Smooth muscle cell (in vitro differentiated cells): ENCODE results near the gene MID1. TPM values are rescaled to one million over a fixed set of nuclear protein-coding genes. Genes with fewer than 3 reads are reported as not detected.

Experiments
- DNase-seq: peaks from one replicate; lab custom pipeline; 2025; ENCODE audit not compliant: unreplicated experiment; lab: John Stamatoyannopoulos, UW
- H2AFZ ChIP-seq: fragments of 200-600 bp; sonication (generic); 2 replicates; pipeline ENCODE4 v1.6.0; 2016; ENCODE audit warnings: antibody characterized with exemption, low read depth, mild to moderate bottlenecking
- H3F3A ChIP-seq: fragments of 200-600 bp; sonication (generic); 2 replicates; pipeline ENCODE4 v1.6.0; 2017; ENCODE audit warnings: antibody characterized with exemption, low read depth
- H3K27ac ChIP-seq: fragments of 200-600 bp; sonication (generic); 2 replicates; pipeline ENCODE4 v1.5.1; 2016; ENCODE audit warnings: low read depth, mild to moderate bottlenecking
- H3K27me3 ChIP-seq: fragments of 200-600 bp; sonication (generic); 2 replicates; pipeline ENCODE4 v1.6.1; 2016; ENCODE audit warnings: low read depth, mild to moderate bottlenecking
- H3K36me3 ChIP-seq: fragments of 200-600 bp; sonication (generic); 2 replicates; pipeline ENCODE4 v1.5.1; 2016; ENCODE audit warnings: low read depth
- H3K4me1 ChIP-seq: fragments of 200-600 bp; sonication (generic); 2 replicates; pipeline ENCODE4 v1.5.1; 2016; ENCODE audit warnings: low read depth
- H3K4me2 ChIP-seq: fragments of 200-600 bp; sonication (generic); 2 replicates; pipeline ENCODE4 v1.6.0; 2016; ENCODE audit warnings: mild to moderate bottlenecking
- H3K4me3 ChIP-seq: fragments of 200-600 bp; sonication (generic); 2 replicates; pipeline ENCODE4 v1.5.1; 2016; ENCODE audit warnings: mild to moderate bottlenecking
- H3K79me2 ChIP-seq: fragments of 200-600 bp; sonication (generic); 2 replicates; pipeline ENCODE4 v1.6.0; 2016; ENCODE audit warnings: low read depth, mild to moderate bottlenecking
- H3K9ac ChIP-seq: fragments of 200-600 bp; sonication (generic); 2 replicates; pipeline ENCODE4 v1.6.0; 2016; ENCODE audit warnings: low read depth
- H3K9me3 ChIP-seq: fragments of 200-600 bp; sonication (generic); replicated peaks from 2 replicates; pipeline ENCODE4 v1.5.1; 2016; ENCODE audit warnings: low read depth
- H4K20me1 ChIP-seq: fragments of 200-600 bp; sonication (generic); 2 replicates; pipeline ENCODE4 v1.6.0; 2016; ENCODE audit warnings: low read depth
- WGBS: methylation state at CpG from one replicate; pipeline ENCODE4 v1.1.7; 2016; ENCODE audit warnings: low lambda C conversion rate; 5-methylcytosine and 5-hydroxymethylcytosine counted together
- polyA plus RNA-seq: library from polyadenylated mRNA; unstranded; fragments of >200 nt; fragmentation: Nextera tagmentation; extraction: Ambion mirVana; gene quantifications from 2 replicates; pipeline ENCODE4 v1.2.1, GENCODE V29; 2016
- total RNA-seq: library from RNA; depleted of rRNA; stranded (reverse); fragments of >200 nt; gene quantifications from 2 replicates; pipeline ENCODE4 v1.2.3, GENCODE V29; 2014
- TF ChIP-seq, protein P1 (sequence below): fragments of 200-600 bp; sonication (generic); IDR thresholded peaks from 2 replicates; pipeline ENCODE4 v1.5.1; 2017; ENCODE audit warnings: borderline replicate concordance, mild to moderate bottlenecking, antibody characterized with exemption; ENCODE audit not compliant: insufficient read depth, poor library complexity, severe bottlenecking

The MID1 gene
- total and polyA plus RNA-seq, 2 experiments from 2014 or later = 22.6 to 45.2 TPM

DNA sequence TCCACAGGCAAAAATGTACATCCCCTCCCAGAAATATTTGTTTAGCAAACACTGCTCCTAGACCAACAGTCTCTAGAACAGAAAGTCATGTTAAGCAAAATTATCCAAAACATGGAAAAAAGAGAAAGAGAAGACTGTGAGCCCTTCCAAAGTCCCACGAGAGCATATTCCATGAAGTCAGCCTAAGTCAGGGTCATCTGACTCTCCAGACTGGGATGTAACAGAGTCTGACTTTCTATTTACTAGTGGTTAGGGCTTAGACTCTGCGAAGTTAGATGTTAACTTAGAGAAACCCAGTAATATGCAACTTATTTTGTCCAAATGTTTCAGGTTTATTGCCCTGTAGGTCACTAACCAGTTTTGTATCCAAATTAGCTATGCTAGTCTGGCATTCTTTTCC, 102.3 kb downstream of the MID1 start:
- H3K9me3 ChIP-seq = no peaks in the 10 kb centered on the region
- H3F3A ChIP-seq = no peaks in the 10 kb centered on the region
- H3K79me2 ChIP-seq = no peaks in the 10 kb centered on the region
- DNase-seq = no peak
- H3K27ac ChIP-seq = no peak overlapping the region
- H3K9ac ChIP-seq = no peak overlapping the region
- no peaks in the 10 kb centered on the region for H4K20me1 ChIP-seq
- H3K4me3 ChIP-seq = no peak overlapping the region
- TF ChIP-seq, protein P1, sequence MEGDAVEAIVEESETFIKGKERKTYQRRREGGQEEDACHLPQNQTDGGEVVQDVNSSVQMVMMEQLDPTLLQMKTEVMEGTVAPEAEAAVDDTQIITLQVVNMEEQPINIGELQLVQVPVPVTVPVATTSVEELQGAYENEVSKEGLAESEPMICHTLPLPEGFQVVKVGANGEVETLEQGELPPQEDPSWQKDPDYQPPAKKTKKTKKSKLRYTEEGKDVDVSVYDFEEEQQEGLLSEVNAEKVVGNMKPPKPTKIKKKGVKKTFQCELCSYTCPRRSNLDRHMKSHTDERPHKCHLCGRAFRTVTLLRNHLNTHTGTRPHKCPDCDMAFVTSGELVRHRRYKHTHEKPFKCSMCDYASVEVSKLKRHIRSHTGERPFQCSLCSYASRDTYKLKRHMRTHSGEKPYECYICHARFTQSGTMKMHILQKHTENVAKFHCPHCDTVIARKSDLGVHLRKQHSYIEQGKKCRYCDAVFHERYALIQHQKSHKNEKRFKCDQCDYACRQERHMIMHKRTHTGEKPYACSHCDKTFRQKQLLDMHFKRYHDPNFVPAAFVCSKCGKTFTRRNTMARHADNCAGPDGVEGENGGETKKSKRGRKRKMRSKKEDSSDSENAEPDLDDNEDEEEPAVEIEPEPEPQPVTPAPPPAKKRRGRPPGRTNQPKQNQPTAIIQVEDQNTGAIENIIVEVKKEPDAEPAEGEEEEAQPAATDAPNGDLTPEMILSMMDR = no peak
- H2AFZ ChIP-seq = no peak overlapping the region
- no peaks in the 10 kb centered on the region for H3K27me3 ChIP-seq
- H3K36me3 ChIP-seq = no peaks in the 10 kb centered on the region
- no peaks in the 10 kb centered on the region for H3K4me1 ChIP-seq
- 58% methylated on average over 2 of the region's 2 CpGs for WGBS
- H3K4me2 ChIP-seq = no peak overlapping the region

DNA sequence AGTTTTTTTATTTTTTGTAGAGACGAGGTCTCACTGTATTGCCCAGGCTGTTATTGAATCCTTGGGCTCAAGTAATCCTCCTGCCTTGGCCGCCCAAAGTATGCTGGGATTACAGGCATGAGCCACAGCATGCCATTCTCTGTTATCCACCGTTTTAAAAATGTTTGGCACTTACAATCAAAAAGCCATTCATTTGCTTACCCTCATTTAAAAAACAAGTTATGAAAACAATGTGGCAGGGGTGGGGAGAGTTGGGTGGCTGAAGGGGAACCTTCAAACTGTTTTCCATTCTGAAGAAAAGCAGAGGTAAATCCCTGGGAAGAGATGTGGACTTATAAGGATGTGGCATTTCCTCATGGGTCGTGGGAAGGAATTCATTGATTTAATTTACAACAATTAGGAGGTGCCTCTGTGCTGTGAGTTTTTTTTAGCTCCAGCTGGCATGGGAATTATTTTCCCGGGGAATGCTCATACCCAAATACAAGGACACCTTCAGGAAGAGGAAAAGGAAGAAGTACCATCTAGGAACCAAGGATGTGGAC, 103.5 kb downstream of the MID1 start:
- Histone ChIP-seq H3F3A (no peaks in the 10 kb centered on the region), H4K20me1 (no peaks in the 10 kb centered on the region), H3K79me2 (no peaks in the 10 kb centered on the region), H3K4me3 (no peak overlapping the region), H3K4me2 (no peak overlapping the region), H3K27ac (no peak overlapping the region), H3K9ac (no peak overlapping the region), H3K9me3 (no peaks in the 10 kb centered on the region), H3K36me3 (no peaks in the 10 kb centered on the region), H3K4me1 (no peaks in the 10 kb centered on the region), H2AFZ (no peak overlapping the region), H3K27me3 (no peaks in the 10 kb centered on the region)
- TF ChIP-seq, protein P1 = no peak
- no peak for DNase-seq
- 47% methylated on average over 5 of the region's 5 CpGs for WGBS

- no peaks in the 10 kb centered on the region for H3K9me3 ChIP-seq
- no peaks in the 10 kb centered on the region for H4K20me1 ChIP-seq
- H2AFZ ChIP-seq = no peak overlapping the region
- no peaks in the 10 kb centered on the region for H3F3A ChIP-seq
- no peak overlapping the region for H3K27ac ChIP-seq
- DNase-seq = no peak
- no peak overlapping the region for H3K4me2 ChIP-seq
- no peak overlapping the region for H3K9ac ChIP-seq
- no peaks in the 10 kb centered on the region for H3K27me3 ChIP-seq
- TF ChIP-seq, protein P1 = no peak
- 83% methylated on average over 6 of the region's 6 CpGs for WGBS
- H3K4me1 ChIP-seq = no peaks in the 10 kb centered on the region
- no peaks in the 10 kb centered on the region for H3K79me2 ChIP-seq
- H3K36me3 ChIP-seq = no peaks in the 10 kb centered on the region
- no peak overlapping the region for H3K4me3 ChIP-seq
These were observed 105.5 kb downstream of the MID1 start for GRCh38 chrX:10514891-10515290.

DNA sequence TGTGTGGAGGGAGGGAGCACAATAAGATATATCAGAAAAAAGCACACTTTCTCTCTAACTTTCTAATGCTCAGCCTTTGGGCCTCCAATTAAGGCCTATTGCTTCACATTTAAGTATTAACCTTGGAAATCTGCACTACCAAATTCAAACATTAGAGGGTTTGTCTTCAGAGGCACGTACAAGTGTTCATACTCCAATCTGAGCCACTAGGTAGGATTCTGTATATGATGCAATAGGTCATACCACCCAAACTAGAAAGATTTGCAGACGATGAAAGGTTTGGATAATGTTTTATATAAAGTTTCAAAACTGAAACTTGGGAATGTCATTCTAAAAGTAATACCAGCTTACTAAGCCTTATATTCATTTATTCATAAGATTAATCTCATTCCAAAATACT, 106.4 kb downstream of the MID1 start:
- Histone ChIP-seq H3K36me3 (no peaks in the 10 kb centered on the region), H2AFZ (no peak overlapping the region), H3K27me3 (no peaks in the 10 kb centered on the region), H3K79me2 (no peaks in the 10 kb centered on the region), H4K20me1 (no peaks in the 10 kb centered on the region), H3K4me1 (no peaks in the 10 kb centered on the region), H3K9ac (no peak overlapping the region), H3K4me2 (no peak overlapping the region), H3K4me3 (no peak overlapping the region), H3K27ac (no peak overlapping the region), H3F3A (no peaks in the 10 kb centered on the region), H3K9me3 (no peaks in the 10 kb centered on the region)
- no peak for DNase-seq
- WGBS = 77% methylated on average over 2 of the region's 2 CpGs
- TF ChIP-seq, protein P1 = no peak
